GM19099 (cell line): ENCODE data around the gene ARHGAP12.

Experiments used
- POLR2A ChIP-seq: IDR thresholded peaks from 3 replicates; pipeline ENCODE4 v1.6.1; 2011; ENCODE audit warnings: low read depth; ENCODE audit not compliant: insufficient read length; ENCODE audit errors: extremely low read depth

ARHGAP12 gene

GRCh38 chr10:31759799-31760626, 168.6 kb downstream of the ARHGAP12 start:
- TF ChIP-seq POLR2A, result peak; percentile 69

DNA sequence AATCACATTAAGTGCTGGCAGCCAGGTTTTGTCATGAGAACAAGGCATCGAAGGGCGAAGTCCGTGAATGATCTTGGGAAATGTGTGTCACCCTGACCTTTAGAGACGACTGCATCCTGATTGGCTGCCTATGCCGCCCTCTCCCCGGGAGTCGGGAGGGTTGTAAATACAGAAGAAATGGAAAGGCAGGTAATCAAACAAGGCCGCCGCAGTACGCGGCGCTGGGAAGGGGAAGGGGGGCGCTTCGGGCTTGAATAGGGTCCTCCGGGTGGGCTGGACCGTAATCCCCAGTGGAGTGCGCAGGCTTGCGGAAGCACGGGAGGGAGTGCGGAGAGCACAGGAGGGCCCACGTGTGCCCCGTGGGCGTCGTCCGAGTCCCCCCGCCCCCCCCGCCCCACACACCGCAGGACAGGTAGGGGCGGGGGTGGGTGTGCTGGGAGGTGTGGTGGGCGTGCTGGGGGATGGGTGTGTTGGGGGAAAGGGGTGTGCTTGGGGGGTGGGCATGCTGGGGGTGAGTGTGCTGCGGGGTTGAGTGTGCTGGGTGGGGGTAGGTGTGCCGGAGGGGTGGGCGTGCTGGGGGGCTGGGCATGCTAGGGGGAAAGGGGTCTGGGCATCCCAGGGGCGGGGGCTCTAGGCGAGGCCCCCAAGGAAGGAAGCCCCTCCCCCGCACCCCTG, 169.4 kb downstream of the ARHGAP12 start:
- TF ChIP-seq POLR2A, result no peak

DNA sequence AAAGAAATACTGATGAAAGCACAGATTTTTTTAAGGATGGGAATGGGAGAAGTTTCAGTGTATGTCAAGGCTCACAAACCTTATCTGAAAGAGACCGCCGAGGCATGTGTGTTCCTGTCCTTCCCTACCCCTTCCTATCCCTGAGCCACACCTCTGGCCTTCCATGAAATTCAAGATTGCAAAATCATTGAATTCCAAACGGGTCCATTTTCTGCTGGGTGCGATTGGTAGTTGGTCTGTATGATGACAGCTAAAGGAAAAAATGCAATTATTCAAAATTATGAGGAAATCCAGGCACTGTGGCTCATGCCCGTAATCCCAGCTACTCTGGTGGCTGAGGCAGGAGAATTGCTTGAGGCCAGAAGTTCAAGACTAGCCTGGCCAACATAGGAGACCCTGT, 170.1 kb downstream of the ARHGAP12 start:
- no peak for TF ChIP-seq POLR2A

- TF ChIP-seq POLR2A, result no peak
Observed at GRCh38 chr10:31757831-31758230, 170.8 kb downstream of the ARHGAP12 start.

DNA sequence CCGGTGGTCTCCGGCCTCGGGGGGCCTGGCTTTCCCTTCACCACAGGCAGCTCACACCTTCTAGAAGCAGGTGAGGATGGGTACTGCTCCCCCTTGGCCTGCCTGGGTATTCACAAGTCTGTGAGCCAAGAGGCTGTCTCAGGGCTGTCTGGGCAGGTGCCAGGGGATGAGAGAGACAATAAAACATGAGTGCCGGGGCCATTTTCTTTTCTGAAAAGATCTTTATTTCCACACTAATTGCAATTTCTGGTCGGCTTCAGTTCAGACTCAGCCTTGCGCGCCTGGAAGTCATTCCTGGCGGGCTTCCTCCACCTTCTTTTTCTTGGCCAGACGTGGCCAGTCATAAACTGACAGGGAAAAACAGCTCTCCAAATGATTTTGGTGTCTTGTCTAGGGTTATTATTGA, 171.2 kb downstream of the ARHGAP12 start:
- TF ChIP-seq POLR2A, result no peak

- no peak for TF ChIP-seq POLR2A
Observed at GRCh38 chr10:31756729-31757110, 171.9 kb downstream of the ARHGAP12 start.

DNA sequence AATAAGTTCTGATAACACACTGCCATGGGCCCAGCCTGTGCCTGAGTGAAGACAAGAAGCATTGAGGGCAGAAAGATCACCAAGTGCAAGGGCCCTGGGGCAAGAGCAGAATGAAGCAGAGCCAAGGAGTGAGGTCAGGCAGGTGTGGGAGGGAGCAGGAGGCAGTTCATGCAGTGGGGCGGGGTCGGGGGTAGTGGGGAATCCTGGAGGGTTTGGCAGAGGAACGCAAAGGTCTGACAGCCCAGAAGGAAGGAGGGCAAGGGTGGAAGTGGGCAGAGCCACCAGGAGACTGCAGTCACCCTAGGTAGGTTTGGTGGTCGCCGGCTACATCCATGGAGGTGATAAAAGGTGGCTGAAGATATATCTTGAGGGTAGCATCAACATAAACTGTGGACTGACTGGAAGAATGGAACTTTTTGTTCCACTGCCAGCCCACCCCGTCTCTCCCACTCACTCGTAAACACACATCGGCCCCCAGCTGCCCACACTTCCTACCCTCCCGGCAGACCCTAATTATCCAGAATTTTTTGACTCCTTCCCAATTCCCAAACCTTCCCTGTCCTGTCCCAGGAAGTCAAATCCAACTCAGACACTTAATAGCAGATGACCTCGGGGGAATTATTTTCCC, 172.4 kb downstream of the ARHGAP12 start:
- no peak for TF ChIP-seq POLR2A
